LHCN-M2 (cell line): ENCODE measurements around the gene CDH24. TPM values are rescaled to one million over a fixed set of nuclear protein-coding genes. Genes with fewer than 3 reads are reported as not detected.

Experiments used
- DNase-seq: peaks from one replicate; pipeline ENCODE4 v3.0.0-alpha.2; 2012; ENCODE audit warnings: low read depth
- total RNA-seq: library from RNA; depleted of rRNA; stranded (reverse); fragments of >200 nt; gene quantifications from 2 replicates; pipeline ENCODE4 v1.2.3, GENCODE V29; 2014

The CDH24 gene
- total RNA-seq, 1 experiment from 2014 or later: 10.4 TPM

DNA sequence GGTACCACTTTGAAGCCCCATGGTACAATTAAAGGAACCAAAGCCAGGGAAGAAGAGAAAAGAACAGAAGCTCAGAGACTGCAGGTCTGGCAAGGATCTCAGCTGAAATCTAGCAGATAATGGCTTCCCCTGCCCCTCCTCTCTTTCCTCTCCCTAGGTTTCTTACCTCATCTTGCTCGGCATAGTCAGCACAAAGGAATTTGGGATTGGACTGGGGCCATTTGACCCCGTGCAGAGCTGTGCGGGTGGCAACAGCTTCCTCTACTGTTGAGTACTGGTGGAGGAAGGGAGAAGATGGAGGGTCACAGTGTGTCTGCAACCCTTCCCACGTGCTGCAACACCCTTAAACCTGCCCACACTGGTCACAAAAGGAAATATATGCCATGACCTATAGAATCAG is 4.7 kb upstream of the CDH24 start:
- DNase-seq: peak; percentile 92

GRCh38 chr14:23060536-23061260 is 3.4 kb upstream of the CDH24 start:
- no peak for DNase-seq

GRCh38 chr14:23058654-23059504 is 1.6 kb upstream of the CDH24 start:
- no peak for DNase-seq

DNA sequence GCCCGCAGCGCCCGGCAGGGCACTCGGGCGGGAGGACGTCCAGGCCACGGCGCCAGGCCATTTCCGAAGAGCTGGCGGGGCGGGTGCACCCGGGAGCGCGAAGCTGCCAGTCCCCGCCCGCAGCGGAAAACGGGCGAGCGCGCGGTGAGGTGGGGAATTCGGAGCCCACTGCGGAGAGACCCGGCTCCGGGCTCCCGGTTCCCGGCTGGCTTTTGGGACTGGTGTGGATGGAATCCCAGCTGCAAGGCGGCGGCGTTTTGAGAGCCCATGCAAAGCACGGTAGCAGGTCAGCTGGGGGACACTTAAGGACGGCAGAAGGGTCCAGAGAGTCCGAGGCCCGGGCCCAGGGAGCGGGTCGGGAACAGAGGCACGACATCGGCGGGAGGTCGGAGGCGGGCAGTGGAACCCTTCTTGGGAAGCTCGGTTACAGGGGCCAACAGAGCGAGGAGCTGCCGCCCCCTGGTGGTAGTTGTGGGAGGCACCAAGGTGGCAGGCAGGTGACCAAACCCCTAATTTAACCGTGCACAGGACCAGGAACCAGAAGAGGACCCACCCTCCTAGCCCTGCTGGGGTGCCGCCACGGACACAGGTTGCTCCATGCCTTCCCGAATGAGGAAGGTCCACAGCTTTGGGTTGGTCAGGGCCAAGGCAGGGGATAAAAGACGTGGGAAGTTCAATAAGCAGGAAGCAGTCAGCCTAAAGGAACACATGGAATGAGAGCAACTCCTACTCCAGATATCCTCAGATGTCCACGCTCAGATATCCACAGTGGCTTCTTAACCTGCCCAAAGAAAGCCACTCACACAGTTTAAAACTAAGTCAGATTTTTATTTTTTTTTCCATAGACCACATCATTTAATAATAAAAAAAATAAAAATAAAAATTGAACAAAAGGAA is 685 bp upstream of the CDH24 start:
- DNase-seq: peak; percentile 75

GRCh38 chr14:23056145-23056955 is 970 bp downstream of the CDH24 start:
- peak; percentile 64 for DNase-seq

GRCh38 chr14:23055621-23056144 is 1.6 kb downstream of the CDH24 start:
- no peak for DNase-seq

GRCh38 chr14:23055147-23055550 is 2.2 kb downstream of the CDH24 start:
- no peak for DNase-seq

- no peak for DNase-seq
Observed at GRCh38 chr14:23054000-23054811, 3.1 kb downstream of the CDH24 start.

DNA sequence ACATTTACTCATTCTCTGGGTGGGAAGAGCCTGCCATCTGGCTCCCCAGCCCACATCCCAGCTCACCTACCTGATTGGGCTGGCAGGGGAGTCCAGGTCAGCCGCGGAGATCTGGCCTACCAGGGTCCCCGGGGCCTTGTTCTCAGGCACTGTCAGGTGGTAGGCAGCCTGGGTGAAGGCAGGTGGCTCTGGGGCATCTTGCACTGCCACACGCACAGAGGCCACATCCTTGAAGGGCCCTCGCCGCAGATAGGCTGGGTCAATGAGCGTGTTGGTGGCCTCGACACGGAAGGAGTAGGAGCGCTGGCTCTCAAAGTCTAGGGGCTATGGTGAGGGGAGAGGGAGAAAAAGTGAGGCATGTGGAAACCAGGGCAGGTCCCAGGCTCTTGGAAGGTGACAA is 3.9 kb downstream of the CDH24 start:
- DNase-seq: no peak

DNA sequence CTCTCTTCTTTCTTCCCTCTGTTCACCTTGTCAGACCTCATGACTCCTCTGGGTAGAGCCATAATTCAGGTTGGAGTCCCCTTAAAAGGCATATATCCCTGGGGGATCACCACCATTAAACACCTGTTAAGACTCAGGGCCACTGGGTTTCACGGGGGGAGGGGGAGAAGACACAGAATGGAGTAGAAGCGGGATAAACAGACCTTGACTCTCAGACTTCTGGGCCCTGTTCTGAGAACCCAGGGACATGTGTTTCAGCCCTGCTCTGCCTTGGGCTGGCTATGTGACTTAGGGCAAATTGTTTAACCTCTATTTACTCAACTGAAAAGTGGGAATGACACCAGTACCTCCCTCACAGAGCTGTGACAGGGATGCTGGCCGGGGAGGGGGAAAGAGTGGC is 4.6 kb downstream of the CDH24 start:
- no peak for DNase-seq

- DNase-seq: no peak
Observed at GRCh38 chr14:23052182-23052623, 5.1 kb downstream of the CDH24 start.

- DNase-seq: no peak
Observed at GRCh38 chr14:23051141-23052057, 5.9 kb downstream of the CDH24 start.

DNA sequence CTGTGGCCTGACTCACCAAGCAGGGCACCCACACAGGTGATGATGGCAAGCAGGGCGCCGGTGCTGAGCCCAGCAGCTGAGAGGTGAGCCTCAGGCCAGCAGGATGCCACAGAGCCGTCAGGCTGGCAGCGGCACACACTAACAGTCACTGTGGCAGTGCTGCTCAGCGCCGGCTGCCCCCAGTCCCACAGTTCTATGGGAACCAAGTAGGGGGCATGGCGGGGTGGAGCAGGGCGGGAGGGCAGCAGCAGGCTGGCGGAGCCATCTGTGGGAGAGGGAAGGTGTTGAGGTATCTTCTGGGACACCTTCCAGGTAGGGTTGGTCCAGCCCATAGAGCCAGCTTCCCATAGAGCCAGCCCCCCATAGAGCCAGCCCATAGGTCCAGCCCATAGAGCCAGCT is 8.3 kb downstream of the CDH24 start:
- no peak for DNase-seq

GRCh38 chr14:23047751-23048693 is 9.3 kb downstream of the CDH24 start:
- no peak for DNase-seq

- peak; percentile 44 for DNase-seq
Observed at GRCh38 chr14:23047034-23047634, 10.2 kb downstream of the CDH24 start.

DNA sequence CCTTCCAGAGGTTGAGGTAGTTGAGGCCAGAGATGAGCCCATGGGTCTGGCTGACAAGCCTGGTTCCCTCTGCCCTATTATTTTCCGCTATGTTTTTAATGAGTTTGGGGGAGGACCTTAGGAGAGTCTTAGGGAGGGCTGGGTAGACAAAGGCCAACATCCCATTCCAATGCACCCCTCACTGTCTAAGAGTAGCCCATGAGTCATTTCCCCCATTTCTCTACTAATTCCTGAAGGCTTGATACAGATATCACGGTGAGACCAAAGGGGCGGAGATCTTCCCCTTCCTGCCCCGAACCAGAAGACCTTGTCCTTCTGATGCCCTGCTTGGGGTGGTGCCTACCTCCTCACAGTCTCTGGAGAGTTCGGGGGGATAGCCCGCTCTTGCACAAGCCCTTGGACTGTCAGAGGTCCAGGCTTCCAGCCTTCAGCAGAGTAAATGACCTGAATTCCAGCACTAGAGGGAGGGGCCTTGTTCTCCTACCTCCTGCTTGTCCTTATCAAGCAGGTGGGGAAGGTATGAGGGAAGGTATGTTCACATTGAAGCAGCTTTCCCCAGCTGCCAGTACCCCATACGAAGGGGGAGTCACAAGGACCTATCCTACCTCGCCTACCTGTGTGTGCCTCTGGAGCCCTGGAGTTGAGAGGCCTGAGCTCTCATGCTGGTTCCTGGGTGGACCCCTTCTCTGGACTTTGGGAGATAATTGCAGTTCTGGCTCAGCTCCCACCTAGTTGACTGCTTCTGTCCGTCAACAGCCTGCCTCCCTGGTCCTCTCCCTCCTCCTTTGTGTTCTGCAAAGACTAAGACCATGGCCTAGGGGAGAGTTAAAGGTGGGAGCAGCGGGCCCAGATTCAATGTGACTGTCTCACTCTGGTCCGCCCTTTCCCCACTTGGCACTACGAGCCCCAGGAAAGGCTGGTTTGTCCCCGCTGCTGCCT is 11.6 kb downstream of the CDH24 start:
- no peak for DNase-seq
